Fibroblast of mammary gland (primary cell): ENCODE results near the gene DGKQ.

ENCODE experiments used
- DNase-seq: peaks from one replicate; pipeline ENCODE4 v3.0.0-alpha.2; 2010; ENCODE audit warnings: low read depth
- H3K4me3 ChIP-seq: 2 replicates; pipeline ENCODE4 v1.5.1; 2011; ENCODE audit warnings: low read depth, mild to moderate bottlenecking, low read length, moderate library complexity; ENCODE audit not compliant: control insufficient read depth
- TF ChIP-seq, protein P1 (sequence below): conservative IDR thresholded peaks from 2 replicates; pipeline ENCODE4 v1.5.1; 2011; ENCODE audit warnings: low read depth, low read length, inconsistent platforms; ENCODE audit not compliant: control insufficient read depth, insufficient read depth

The DGKQ gene, protein sequence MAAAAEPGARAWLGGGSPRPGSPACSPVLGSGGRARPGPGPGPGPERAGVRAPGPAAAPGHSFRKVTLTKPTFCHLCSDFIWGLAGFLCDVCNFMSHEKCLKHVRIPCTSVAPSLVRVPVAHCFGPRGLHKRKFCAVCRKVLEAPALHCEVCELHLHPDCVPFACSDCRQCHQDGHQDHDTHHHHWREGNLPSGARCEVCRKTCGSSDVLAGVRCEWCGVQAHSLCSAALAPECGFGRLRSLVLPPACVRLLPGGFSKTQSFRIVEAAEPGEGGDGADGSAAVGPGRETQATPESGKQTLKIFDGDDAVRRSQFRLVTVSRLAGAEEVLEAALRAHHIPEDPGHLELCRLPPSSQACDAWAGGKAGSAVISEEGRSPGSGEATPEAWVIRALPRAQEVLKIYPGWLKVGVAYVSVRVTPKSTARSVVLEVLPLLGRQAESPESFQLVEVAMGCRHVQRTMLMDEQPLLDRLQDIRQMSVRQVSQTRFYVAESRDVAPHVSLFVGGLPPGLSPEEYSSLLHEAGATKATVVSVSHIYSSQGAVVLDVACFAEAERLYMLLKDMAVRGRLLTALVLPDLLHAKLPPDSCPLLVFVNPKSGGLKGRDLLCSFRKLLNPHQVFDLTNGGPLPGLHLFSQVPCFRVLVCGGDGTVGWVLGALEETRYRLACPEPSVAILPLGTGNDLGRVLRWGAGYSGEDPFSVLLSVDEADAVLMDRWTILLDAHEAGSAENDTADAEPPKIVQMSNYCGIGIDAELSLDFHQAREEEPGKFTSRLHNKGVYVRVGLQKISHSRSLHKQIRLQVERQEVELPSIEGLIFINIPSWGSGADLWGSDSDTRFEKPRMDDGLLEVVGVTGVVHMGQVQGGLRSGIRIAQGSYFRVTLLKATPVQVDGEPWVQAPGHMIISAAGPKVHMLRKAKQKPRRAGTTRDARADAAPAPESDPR

DNA sequence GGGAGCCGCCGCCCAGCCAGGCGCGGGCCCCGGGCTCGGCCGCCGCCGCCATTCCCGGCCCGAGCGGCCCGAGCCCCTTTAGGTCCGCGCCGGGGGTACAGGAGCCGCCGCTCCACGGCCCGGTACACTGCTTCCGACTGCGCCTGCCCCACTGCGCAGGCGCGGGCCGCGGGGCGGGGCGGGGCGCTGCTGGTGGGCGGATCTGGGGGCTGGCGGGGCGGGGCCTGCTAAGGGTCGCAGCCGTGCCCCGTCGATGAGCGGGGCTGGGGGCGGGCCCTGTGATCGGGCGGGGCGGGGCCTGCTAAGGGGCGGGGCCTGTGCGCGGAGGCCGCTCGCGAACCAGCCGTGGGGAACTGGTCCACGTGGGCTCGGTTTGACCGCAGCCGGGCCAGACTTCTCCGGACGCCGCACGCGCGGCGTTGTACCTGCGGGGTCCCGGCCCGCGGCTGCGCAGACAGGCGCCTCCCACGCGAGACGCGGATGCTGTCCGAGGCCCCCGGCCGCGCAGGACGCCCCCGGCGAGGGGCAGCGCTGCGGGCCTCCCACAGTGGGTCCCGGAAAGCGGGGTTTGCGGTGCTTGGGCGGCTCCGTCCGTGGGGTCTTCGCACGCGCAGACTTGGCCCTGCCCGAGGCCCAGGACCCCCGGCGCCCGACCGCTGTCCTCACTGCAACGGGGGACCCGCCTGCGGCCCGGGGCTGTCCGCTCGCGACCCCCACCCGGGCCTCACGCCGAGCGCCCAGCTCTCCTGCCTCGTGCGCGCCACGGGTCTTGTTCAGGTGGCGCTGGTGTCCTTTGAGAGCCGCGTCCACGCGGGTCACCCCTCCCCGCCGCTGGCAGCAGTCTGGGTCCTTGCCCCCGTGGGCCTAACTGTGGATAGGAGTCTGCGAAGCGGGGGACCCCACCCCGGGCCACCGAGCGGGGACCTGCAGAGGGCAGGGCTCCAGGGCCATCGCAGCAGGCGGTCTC lies at the start of gene DGKQ:
Gene DGKQ (minus strand): TSS at position 139 of the 967 bp plus-strand sequence. CDS start 87 bp downstream, at position 52.
- peak; percentile 67 for DNase-seq
- peak within 1 kb of the TSS; percentile 52 for H3K4me3 ChIP-seq
- TF ChIP-seq, protein P1, sequence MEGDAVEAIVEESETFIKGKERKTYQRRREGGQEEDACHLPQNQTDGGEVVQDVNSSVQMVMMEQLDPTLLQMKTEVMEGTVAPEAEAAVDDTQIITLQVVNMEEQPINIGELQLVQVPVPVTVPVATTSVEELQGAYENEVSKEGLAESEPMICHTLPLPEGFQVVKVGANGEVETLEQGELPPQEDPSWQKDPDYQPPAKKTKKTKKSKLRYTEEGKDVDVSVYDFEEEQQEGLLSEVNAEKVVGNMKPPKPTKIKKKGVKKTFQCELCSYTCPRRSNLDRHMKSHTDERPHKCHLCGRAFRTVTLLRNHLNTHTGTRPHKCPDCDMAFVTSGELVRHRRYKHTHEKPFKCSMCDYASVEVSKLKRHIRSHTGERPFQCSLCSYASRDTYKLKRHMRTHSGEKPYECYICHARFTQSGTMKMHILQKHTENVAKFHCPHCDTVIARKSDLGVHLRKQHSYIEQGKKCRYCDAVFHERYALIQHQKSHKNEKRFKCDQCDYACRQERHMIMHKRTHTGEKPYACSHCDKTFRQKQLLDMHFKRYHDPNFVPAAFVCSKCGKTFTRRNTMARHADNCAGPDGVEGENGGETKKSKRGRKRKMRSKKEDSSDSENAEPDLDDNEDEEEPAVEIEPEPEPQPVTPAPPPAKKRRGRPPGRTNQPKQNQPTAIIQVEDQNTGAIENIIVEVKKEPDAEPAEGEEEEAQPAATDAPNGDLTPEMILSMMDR = no peak

DNA sequence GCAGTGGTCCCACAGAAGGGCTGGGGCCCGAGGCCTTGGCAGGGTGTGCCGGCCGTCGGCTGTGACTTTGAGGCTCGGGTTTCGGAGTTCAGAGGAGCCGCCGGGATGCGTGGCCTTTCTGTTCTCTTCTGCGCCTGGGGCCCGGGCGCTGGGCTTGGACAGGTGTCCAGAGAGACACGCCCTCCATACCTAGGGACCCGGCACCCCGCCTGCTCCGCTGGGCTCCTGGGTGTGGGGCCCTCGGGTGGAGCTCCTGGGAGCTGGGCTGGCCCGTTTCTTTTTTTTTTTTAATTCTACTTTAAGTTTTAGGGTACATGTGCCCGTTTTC lies 49.3 kb upstream of the DGKQ start:
- DNase-seq = no peak
- no peak overlapping the region for H3K4me3 ChIP-seq
- TF ChIP-seq, protein P1 = no peak

DNA sequence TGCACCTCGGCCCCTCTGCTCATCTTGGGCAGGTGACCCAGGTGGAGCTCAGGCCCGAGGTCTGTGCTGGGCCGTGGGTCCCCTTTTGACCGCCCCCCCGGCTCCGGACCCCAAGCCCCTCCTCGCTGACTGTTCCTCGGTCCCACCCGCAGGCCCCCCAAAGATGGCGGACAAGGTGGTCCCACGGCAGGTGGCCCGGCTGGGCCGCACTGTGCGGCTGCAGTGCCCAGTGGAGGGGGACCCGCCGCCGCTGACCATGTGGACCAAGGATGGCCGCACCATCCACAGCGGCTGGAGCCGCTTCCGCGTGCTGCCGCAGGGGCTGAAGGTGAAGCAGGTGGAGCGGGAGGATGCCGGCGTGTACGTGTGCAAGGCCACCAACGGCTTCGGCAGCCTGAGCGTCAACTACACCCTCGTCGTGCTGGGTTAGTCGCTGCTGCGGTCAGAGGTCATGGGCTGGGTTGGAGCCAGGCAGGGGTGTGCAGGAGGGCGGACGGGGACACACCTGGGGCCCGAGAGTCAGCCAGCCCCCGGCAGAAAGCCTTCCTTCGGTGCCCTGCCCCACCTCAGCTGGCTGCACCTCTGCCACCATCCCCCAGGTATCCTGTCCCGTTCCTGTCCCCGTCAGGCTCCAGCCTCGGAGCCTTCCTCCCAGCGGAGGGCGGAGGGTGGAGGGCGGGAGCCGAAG lies 48.8 kb upstream of the DGKQ start:
- DNase-seq = no peak
- TF ChIP-seq, protein P1 = no peak
- H3K4me3 ChIP-seq = no peak overlapping the region

DNA sequence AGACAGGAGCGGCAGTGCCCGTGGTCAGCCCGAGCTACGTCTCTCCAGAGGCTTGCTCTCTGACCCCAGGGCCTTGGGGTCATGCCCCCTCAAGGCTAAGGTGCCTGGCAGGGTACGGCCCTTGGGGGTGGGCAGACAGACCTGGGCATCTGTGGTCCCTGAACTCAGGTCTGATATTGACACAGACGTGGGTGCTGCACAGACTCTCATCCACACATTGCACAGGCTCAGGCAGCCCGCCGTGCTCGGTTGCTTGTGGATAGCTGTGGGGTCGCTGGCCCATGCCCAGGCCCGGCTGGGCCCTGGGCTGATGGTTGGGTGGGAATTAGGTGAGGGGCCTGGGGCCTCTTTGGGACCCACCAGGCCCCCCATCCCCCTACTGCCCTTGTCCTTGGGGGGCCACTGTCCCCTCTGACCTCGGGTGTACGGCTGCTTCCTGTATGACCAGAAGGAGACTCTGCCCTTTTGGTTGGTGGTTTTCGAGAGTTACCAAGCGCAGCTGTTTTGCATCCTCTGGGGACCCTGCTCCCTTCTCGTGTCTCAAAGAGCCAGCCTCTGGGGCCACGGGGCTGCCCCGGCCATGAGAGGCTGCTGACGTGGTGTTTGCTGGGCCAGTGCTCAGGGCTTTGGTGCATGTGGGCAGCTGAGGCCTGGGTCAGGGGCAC lies 48.1 kb upstream of the DGKQ start:
- H3K4me3 ChIP-seq = no peak overlapping the region
- DNase-seq = no peak
- TF ChIP-seq, protein P1 = no peak

DNA sequence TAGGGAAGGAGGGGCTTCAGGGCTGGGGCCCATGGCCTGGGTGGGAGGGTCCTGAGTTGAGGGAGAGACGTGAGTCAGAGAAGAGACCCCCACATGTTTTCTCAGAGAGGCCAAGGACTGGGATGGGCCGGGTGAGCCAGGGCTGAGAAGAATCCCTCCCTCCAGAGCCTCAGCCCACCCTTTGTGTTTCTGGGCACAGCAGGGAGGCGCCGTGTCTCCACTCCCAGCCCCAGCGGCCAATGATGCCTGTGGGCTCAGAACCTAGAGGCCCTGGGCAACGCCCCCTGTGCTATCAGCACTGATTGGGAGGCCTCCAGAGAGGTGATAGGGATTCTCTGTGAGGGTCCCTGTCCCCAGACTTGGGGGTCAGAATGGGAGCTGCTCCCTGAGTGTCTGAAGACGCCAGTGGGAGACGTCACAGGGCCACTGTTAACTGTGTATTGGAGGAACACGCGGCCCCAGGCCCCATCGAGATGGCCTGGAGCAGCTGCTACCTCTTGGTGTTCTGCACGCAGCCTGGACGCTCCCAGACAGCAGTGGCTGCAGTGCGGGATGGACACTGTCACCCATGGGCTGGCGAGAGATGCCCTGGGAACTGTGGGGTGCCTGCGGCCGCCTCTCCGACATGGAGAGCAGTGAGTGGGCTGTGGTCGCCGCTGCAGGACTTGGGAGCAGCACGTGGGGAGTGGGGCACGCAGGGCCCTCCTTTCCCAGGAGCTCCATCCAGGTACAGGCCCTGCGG lies 46.5 kb upstream of the DGKQ start:
- TF ChIP-seq, protein P1 = no peak
- no peak overlapping the region for H3K4me3 ChIP-seq
- DNase-seq = no peak
